Measurements from ENCODE around the gene OR51E1. TPM values are rescaled to one million over a fixed set of nuclear protein-coding genes. Genes with fewer than 3 reads are reported as not detected.
A peak's percentile ranks its signal among the peaks of the same experiment; 100 is the strongest.

The OR51E1 gene
- polyA plus RNA-seq, 4 donors, result 1.1 to 4.6 TPM; not detected in 2

DNA sequence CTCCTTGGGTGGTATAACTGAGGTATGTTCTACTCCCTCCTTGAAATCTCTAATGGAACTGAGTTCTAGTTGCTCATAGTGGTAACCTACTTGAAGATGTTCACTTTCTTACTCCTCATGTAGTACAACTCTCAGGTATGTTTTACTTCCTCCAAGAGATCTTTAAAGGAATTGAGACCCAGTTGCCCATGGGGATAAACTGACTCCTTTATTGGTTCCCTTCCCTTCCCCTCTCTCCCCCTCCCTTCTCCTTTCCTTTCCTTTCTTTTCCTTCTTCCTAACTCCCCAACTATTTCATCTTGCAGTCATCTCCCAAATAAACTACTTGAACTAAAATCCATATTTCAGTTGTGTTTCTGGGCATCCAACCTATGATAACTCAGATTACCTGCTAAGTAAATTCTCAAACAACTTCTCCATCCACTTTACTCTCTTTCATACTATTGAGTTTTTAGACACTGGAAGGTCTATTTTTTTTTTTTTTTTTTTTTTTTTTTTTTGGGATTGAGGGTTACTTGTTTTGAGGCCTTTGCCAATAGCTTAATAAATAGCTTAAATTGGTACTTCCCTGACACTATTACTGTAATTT is 27.8 kb upstream of the OR51E1 start:
- DNase-seq (no peak), FAIRE-seq (no peak)
- Histone ChIP-seq H3K9me3 (ENCODE audit: control insufficient read depth in 2 of 2, insufficient read depth in 1 of 2, low read depth in 1 of 2, low read length in 1 of 2) (no peaks in the 10 kb centered on the region), H3K4me3 (ENCODE audit: low read depth in 1 of 3, low read length in 3 of 3) (no peak overlapping the region), H3K27me3 (ENCODE audit: control insufficient read depth in 3 of 3, insufficient read depth in 3 of 3, low read length in 3 of 3) (peaks cover 0 to 2% (median 0%) of the 10 kb centered on the region in 3 donors), H3K27ac (ENCODE audit: low read depth in 1 of 3, low read length in 2 of 3) (no peak overlapping the region), H3K4me1 (ENCODE audit: control insufficient read depth in 3 of 3, insufficient read depth in 2 of 3, low read depth in 1 of 3, low read length in 2 of 3) (peaks cover 0 to 2% (median 0%) of the 10 kb centered on the region in 3 donors), H3K36me3 (ENCODE audit: control insufficient read depth in 3 of 3, insufficient read depth in 2 of 3, low read depth in 1 of 3, low read length in 3 of 3) (no peaks in the 10 kb centered on the region)

DNA sequence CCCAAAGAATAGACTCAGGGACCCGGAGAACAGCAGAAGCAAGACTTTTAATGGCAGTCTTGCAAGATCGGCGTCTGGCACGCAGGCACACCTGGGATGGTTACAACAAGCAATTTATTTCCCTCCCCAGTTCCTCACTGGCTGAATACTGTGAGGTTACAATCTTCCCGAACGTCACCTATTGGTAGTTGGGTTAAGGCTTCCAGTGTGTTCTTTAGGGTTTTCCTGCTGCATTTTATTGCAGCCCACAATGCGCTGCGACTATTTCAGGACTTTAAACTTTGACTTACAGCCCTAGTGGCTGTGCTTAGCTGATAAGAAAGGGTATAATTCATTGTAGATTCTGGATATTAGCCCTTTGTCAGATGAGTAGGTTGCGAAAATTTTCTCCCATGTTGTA is 24.3 kb upstream of the OR51E1 start:
- FAIRE-seq (no peak), DNase-seq (peak; percentile 58 to 80)
- WGBS, 3 donors, result 49 to 72% (median 57%) methylated on average over 9 of the region's 9 CpGs
- Histone ChIP-seq H3K9me3 (ENCODE audit: control insufficient read depth in 2 of 2, insufficient read depth in 1 of 2, low read depth in 1 of 2, low read length in 1 of 2) (peaks cover 0 to 2% of the 10 kb centered on the region in 2 donors), H3K27me3 (ENCODE audit: control insufficient read depth in 3 of 3, insufficient read depth in 3 of 3, low read length in 3 of 3) (peaks cover 0 to 2% (median 0%) of the 10 kb centered on the region in 3 donors), H3K36me3 (ENCODE audit: control insufficient read depth in 3 of 3, insufficient read depth in 2 of 3, low read depth in 1 of 3, low read length in 3 of 3) (no peaks in the 10 kb centered on the region), H3K27ac (ENCODE audit: low read depth in 1 of 3, low read length in 2 of 3) (no peak overlapping the region), H3K4me3 (ENCODE audit: low read depth in 1 of 3, low read length in 3 of 3) (no peak overlapping the region), H3K4me1 (ENCODE audit: control insufficient read depth in 3 of 3, insufficient read depth in 2 of 3, low read depth in 1 of 3, low read length in 2 of 3) (peaks cover 0 to 2% (median 0%) of the 10 kb centered on the region in 3 donors)

DNA sequence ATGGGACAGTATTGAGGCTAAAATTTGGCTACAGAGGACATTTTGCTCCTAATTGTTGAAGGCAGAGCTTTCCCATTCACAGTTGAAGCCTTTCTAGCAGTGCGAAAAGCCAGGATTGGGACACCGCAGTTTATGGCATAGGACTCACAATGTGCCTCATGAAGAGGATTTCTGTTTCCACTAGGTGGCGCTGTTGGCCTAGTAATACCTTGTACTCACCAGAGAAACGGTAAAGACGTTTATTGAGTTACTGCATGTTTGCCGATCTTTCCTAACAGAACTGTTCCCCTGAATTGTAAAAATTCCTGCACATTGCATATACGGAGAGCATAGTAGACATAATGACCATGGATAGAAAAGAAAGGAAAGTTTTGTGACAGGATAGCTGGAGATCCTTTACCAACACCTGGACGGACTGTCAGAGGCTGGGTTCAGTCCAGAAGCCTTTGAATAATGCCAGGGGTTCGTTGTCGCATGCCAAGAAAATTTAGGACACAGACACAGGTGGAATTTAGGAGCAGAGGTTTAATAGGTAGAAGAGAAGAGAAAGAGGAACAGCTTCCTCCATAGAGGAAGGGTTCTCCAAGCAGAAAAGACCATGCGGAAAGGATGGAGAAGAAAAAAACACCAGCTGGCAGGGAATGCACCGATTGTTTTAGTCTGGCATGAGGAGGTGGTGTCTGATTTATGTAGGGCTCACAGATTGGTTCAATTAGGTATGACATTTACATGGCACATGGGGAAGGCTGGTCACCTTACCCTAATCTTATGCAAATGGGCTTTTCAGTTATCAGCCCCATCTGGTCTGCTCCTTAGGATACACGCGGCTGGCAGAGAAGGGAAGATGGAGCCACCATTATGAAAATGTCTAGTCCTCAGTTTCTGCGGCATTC is 17.3 kb upstream of the OR51E1 start:
- WGBS, 3 donors, result 46 to 47% (median 46%) methylated on average over 15 of the region's 15 CpGs
- Histone ChIP-seq H3K27me3 (ENCODE audit: control insufficient read depth in 3 of 3, insufficient read depth in 3 of 3, low read length in 3 of 3) (no peaks in the 10 kb centered on the region), H3K9me3 (ENCODE audit: control insufficient read depth in 2 of 2, insufficient read depth in 1 of 2, low read depth in 1 of 2, low read length in 1 of 2) (peaks cover 0 to 8% of the 10 kb centered on the region in 2 donors), H3K27ac (ENCODE audit: low read depth in 1 of 3, low read length in 2 of 3) (no peak overlapping the region), H3K36me3 (ENCODE audit: control insufficient read depth in 3 of 3, insufficient read depth in 2 of 3, low read depth in 1 of 3, low read length in 3 of 3) (no peaks in the 10 kb centered on the region), H3K4me1 (ENCODE audit: control insufficient read depth in 3 of 3, insufficient read depth in 2 of 3, low read depth in 1 of 3, low read length in 2 of 3) (no peaks in the 10 kb centered on the region), H3K4me3 (ENCODE audit: low read depth in 1 of 3, low read length in 3 of 3) (no peak overlapping the region)
- DNase-seq (peak; percentile 65 to 73), FAIRE-seq (no peak)

DNA sequence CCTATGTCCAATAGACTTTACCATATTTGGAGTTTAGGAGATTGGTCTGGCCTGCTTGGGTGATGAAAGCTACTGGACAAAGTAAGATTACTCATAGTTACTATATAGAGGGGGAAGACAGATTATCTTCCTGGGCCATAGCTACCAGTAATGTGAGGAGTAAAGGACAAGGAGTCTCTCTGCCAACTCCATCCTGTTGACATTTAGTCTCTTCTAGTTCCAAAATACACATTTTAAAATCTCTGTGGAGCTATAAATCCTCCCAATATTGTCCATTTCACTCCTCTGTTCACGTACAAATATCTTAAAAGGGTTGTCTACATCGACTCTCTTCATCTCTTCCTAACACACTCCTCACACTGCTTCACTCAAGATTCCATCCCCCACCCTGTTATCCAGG is 7.6 kb upstream of the OR51E1 start:
- H3K4me1 ChIP-seq (ENCODE audit: control insufficient read depth in 3 of 3, insufficient read depth in 2 of 3, low read depth in 1 of 3, low read length in 2 of 3), result no peaks in the 10 kb centered on the region
- H3K9me3 ChIP-seq (ENCODE audit: control insufficient read depth in 2 of 2, insufficient read depth in 1 of 2, low read depth in 1 of 2, low read length in 1 of 2), result no peaks in the 10 kb centered on the region
- FAIRE-seq (no peak), DNase-seq (no peak)
- 72 to 78% (median 74%) methylated on average over 2 of the region's 2 CpGs for WGBS, 3 donors
- no peaks in the 10 kb centered on the region for H3K36me3 ChIP-seq (ENCODE audit: control insufficient read depth in 3 of 3, insufficient read depth in 2 of 3, low read depth in 1 of 3, low read length in 3 of 3)
- H3K4me3 ChIP-seq (ENCODE audit: low read depth in 1 of 3, low read length in 3 of 3), result no peak overlapping the region
- no peak overlapping the region for H3K27ac ChIP-seq (ENCODE audit: low read depth in 1 of 3, low read length in 2 of 3)
- H3K27me3 ChIP-seq (ENCODE audit: control insufficient read depth in 3 of 3, insufficient read depth in 3 of 3, low read length in 3 of 3), result peaks cover 0 to 2% (median 0%) of the 10 kb centered on the region in 3 donors

DNA sequence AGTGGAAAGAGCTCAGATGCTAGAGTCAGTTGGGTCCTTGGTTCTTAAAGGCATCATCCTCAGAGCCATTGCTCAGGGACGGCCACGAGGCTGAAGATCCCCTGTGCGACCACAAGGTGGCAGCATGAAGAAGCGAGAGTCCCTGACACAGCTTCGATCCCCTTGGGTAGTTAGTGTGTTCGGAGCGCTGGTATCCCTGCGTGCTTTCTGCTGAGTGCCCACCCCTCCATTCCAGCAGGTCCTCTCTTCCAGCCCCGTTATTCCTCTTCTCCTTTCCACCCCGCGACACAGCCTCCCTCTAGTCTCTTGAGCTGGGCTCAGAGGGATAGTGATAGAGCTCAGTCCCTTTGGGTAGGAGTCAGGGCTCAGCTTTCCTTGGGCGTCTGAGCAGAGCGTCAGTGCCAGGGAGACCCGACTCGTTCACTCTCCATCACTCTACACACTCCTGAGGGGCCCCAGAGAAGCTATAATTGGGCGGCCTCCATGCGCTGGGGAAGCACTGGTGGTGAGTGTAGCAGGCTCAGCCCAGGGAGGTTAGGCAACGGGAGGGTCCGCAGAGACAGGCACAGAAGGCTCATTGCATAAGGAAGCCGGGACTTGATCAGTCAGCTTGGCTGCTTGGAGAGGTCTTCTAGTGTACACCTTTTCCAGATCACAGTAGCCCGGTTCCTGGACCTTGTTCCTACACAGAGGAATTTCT is 6.7 kb upstream of the OR51E1 start, which contains the start of gene OR51D1:
TSS of gene OR51D1 (plus strand) at position 516 of the 700 bp plus-strand sequence. CDS start 2,314 bp downstream, outside the sequence.
- FAIRE-seq, result no peak
- Histone ChIP-seq H3K27me3 (ENCODE audit: control insufficient read depth in 3 of 3, insufficient read depth in 3 of 3, low read length in 3 of 3) (peaks cover 0 to 2% (median 0%) of the 10 kb centered on the region in 3 donors), H3K9me3 (ENCODE audit: control insufficient read depth in 2 of 2, insufficient read depth in 1 of 2, low read depth in 1 of 2, low read length in 1 of 2) (no peaks in the 10 kb centered on the region), H3K4me1 (ENCODE audit: control insufficient read depth in 3 of 3, insufficient read depth in 2 of 3, low read depth in 1 of 3, low read length in 2 of 3) (no peaks in the 10 kb centered on the region), H3K36me3 (ENCODE audit: control insufficient read depth in 3 of 3, insufficient read depth in 2 of 3, low read depth in 1 of 3, low read length in 3 of 3) (no peaks in the 10 kb centered on the region), H3K27ac (ENCODE audit: low read depth in 1 of 3, low read length in 2 of 3) (no peak within 1 kb of the TSS), H3K4me3 (ENCODE audit: low read depth in 1 of 3, low read length in 3 of 3) (no peak within 1 kb of the TSS)
- peak; percentile 69 to 70 for DNase-seq
- WGBS, 3 donors, result 30 to 34% (median 33%) methylated on average over 21 of the region's 21 CpGs

DNA sequence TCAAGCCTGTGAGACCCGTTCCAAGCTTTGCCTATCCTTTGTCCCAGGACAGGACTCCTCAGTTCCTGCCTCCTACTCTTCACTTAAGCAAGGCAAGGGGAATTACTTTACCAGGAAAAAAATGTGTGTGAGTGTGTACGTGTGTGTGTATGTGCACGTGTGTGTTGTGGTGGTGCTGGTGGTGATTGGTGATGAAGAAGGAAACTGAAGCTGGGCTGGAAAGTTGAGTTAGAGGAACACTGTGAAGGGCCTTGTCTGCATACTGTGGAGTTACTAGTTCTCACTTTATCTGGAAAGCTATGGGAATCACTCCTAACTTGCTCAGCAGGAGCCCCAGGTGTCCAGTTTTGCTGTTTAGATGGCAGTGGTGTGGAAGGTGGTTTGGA is 6.1 kb upstream of the OR51E1 start:
- H3K27ac ChIP-seq (ENCODE audit: low read depth in 1 of 3, low read length in 2 of 3), result no peak overlapping the region
- no peaks in the 10 kb centered on the region for H3K9me3 ChIP-seq (ENCODE audit: control insufficient read depth in 2 of 2, insufficient read depth in 1 of 2, low read depth in 1 of 2, low read length in 1 of 2)
- peaks cover 0 to 2% (median 0%) of the 10 kb centered on the region in 3 donors for H3K27me3 ChIP-seq (ENCODE audit: control insufficient read depth in 3 of 3, insufficient read depth in 3 of 3, low read length in 3 of 3)
- H3K4me1 ChIP-seq (ENCODE audit: control insufficient read depth in 3 of 3, insufficient read depth in 2 of 3, low read depth in 1 of 3, low read length in 2 of 3), result no peaks in the 10 kb centered on the region
- no peak overlapping the region for H3K4me3 ChIP-seq (ENCODE audit: low read depth in 1 of 3, low read length in 3 of 3)
- no peak for DNase-seq
- 66 to 83% (median 75%) methylated on average over 3 of the region's 3 CpGs for WGBS, 3 donors
- no peaks in the 10 kb centered on the region for H3K36me3 ChIP-seq (ENCODE audit: control insufficient read depth in 3 of 3, insufficient read depth in 2 of 3, low read depth in 1 of 3, low read length in 3 of 3)
- no peak for FAIRE-seq

DNA sequence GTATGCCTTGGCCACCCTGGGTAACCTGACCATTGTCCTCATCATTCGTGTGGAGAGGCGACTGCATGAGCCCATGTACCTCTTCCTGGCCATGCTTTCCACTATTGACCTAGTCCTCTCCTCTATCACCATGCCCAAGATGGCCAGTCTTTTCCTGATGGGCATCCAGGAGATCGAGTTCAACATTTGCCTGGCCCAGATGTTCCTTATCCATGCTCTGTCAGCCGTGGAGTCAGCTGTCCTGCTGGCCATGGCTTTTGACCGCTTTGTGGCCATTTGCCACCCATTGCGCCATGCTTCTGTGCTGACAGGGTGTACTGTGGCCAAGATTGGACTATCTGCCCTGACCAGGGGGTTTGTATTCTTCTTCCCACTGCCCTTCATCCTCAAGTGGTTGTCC is 3.9 kb upstream of the OR51E1 start:
- Histone ChIP-seq H3K9me3 (ENCODE audit: control insufficient read depth in 2 of 2, insufficient read depth in 1 of 2, low read depth in 1 of 2, low read length in 1 of 2) (no peaks in the 10 kb centered on the region), H3K36me3 (ENCODE audit: control insufficient read depth in 3 of 3, insufficient read depth in 2 of 3, low read depth in 1 of 3, low read length in 3 of 3) (no peaks in the 10 kb centered on the region), H3K27me3 (ENCODE audit: control insufficient read depth in 3 of 3, insufficient read depth in 3 of 3, low read length in 3 of 3) (peaks cover 0 to 5% (median 0%) of the 10 kb centered on the region in 3 donors), H3K27ac (ENCODE audit: low read depth in 1 of 3, low read length in 2 of 3) (no peak overlapping the region), H3K4me3 (ENCODE audit: low read depth in 1 of 3, low read length in 3 of 3) (no peak overlapping the region), H3K4me1 (ENCODE audit: control insufficient read depth in 3 of 3, insufficient read depth in 2 of 3, low read depth in 1 of 3, low read length in 2 of 3) (no peaks in the 10 kb centered on the region)
- 81 to 88% (median 82%) methylated on average over 6 of the region's 6 CpGs for WGBS, 3 donors
- FAIRE-seq (no peak), DNase-seq (no peak)

DNA sequence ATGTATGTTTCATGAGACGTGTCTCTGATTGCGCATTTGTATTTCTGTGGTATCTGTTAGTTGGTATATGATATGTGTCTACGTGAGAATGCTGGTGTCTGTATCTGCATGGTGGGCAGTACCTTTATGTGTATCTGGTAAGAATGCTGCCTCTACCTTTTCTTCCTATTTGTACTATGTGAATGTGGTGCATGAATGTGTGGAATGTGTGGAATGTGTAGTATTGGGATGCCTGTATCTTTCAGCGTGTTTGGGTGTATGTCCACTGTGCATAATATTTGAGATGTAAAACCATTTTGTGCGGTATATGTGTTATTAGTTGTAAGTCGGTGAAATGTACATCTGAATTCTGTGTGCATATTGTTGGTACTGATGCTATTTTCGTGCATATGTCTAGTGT is 2.3 kb upstream of the OR51E1 start:
- Histone ChIP-seq H3K27me3 (ENCODE audit: control insufficient read depth in 3 of 3, insufficient read depth in 3 of 3, low read length in 3 of 3) (peaks cover 0 to 5% (median 0%) of the 10 kb centered on the region in 3 donors), H3K36me3 (ENCODE audit: control insufficient read depth in 3 of 3, insufficient read depth in 2 of 3, low read depth in 1 of 3, low read length in 3 of 3) (no peaks in the 10 kb centered on the region), H3K4me3 (ENCODE audit: low read depth in 1 of 3, low read length in 3 of 3) (no peak overlapping the region), H3K9me3 (ENCODE audit: control insufficient read depth in 2 of 2, insufficient read depth in 1 of 2, low read depth in 1 of 2, low read length in 1 of 2) (no peaks in the 10 kb centered on the region), H3K4me1 (ENCODE audit: control insufficient read depth in 3 of 3, insufficient read depth in 2 of 3, low read depth in 1 of 3, low read length in 2 of 3) (no peaks in the 10 kb centered on the region), H3K27ac (ENCODE audit: low read depth in 1 of 3, low read length in 2 of 3) (no peak overlapping the region)
- 78 to 86% (median 84%) methylated on average over 7 of the region's 7 CpGs for WGBS, 3 donors
- FAIRE-seq, result no peak
- no peak for DNase-seq

Data from small intestine (tissue), 7 donors.